ENCODE data around the gene TRPM8.

DNA sequence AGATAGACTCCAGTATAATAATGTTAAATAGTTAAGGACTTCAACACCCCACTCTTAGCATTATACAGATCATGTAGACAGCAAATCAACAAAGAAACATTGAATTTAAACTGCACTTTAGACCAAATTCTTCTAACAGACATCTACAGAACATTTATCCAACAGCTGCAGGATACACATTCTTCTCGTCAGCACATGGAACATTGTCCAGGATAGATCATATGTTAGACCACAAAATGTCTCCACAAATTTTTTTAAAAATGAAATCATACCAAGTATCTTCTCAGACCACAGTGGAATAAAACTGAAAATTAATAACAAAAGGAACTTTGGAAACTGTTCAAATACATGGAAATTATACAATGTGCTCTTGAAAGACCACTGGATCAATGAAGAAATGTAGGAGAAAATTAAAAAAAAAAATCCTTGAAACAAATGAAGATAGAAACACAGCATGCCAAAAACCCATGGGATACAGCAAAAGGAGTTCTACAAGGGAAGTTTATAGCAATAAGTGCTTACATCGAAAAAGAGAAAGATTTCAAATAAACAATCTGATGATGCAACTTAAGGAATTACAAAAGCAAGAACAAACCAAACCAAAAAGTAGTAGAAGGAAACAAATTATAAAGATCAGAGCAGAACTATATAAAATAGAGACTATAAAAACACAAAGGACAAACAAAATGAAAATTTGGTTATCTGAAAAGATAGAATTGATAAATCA, 121.1 kb downstream of the TRPM8 start:
- TF ChIP-seq, protein P1, sequence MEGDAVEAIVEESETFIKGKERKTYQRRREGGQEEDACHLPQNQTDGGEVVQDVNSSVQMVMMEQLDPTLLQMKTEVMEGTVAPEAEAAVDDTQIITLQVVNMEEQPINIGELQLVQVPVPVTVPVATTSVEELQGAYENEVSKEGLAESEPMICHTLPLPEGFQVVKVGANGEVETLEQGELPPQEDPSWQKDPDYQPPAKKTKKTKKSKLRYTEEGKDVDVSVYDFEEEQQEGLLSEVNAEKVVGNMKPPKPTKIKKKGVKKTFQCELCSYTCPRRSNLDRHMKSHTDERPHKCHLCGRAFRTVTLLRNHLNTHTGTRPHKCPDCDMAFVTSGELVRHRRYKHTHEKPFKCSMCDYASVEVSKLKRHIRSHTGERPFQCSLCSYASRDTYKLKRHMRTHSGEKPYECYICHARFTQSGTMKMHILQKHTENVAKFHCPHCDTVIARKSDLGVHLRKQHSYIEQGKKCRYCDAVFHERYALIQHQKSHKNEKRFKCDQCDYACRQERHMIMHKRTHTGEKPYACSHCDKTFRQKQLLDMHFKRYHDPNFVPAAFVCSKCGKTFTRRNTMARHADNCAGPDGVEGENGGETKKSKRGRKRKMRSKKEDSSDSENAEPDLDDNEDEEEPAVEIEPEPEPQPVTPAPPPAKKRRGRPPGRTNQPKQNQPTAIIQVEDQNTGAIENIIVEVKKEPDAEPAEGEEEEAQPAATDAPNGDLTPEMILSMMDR (IDR thresholded peaks at IDR 0.05), result no peak
- TF ChIP-seq POLR2A (IDR thresholded peaks at IDR 0.05), result no peak

Measured in uterus (tissue), 2 donors.